NCI-H1436 (cell line): ENCODE results near the gene CAPN14.

Source experiments
- DNase-seq: peaks from one replicate; lab custom pipeline; 2025; lab: John Stamatoyannopoulos, UW

Gene CAPN14

DNA sequence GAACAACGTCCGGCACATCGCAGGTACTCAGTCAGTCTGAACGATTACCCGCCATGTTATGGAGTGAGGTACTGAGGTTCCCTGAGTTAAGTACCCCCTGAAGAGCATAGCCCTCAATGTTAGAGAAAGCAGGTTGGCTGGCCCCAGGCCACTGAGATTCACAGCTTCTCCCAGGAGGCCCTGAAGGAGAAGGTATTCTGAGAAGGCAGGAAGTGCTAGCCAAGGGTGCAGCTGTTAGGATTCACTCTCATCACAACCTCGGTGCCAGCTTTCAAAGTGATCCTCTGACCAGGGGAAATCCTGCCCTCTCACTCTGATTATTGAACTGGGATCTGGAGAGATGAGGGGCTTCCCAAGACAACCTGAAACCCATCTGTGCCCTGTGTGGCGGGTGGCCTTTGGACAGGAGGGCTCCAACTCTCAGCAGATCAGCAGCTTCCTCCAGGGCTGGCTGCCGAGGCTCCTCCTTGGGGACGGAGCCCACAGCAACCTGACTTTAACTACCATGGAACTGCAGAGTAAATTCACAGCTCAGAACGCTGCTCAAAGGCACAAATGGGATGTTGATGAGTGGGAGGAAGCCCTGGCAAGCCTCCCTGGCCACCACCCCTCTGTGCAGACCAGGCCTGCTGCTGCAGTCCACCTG is 24.4 kb upstream of the CAPN14 start:
- DNase-seq: no peak

DNA sequence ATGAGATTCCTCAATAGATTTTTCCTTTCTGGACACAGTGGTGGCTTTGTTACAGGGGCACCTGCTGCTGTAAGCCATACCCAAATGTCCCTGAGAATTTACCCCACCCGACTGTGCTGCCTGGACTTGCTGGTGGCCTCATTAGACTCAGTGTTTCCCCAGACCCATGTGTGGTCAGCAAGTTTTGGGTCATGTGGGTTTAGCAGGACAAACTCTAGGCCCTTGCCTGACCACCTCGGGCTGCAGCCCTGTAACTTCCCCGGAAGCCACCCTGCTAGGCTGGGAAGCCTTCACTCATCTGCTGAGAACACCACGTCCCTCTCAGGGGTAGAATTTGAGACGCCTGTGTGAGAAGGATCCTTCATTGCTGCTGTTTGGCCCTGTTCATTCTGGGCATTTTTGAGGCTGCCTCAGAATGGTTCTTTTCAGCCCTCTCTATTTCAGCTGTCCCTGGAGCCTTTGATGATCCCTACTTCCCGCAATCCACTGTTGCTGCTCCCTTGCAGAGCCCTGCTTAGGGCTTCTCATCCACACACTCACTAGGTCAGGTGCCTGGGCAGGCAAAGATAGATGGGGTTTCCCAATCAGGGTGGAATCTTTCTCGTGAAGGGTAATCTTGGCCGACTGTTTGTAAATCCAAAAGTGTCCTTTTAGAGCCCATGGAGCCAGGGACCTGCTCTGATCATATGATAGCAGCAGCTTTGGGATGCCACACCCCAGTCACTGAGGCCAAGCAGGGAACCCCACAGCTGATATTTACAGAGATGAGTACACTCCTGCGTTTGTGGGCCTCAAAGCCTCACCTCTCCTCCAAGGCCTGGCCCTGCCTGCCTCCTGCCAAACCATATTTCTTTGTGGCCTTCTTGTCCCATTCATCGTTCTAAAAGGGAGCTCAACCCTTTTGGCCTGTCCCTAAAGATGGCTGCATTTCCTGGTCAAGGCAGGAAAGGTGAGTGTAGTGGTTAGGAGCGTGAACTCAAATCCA is 23.4 kb upstream of the CAPN14 start:
- DNase-seq: no peak

DNA sequence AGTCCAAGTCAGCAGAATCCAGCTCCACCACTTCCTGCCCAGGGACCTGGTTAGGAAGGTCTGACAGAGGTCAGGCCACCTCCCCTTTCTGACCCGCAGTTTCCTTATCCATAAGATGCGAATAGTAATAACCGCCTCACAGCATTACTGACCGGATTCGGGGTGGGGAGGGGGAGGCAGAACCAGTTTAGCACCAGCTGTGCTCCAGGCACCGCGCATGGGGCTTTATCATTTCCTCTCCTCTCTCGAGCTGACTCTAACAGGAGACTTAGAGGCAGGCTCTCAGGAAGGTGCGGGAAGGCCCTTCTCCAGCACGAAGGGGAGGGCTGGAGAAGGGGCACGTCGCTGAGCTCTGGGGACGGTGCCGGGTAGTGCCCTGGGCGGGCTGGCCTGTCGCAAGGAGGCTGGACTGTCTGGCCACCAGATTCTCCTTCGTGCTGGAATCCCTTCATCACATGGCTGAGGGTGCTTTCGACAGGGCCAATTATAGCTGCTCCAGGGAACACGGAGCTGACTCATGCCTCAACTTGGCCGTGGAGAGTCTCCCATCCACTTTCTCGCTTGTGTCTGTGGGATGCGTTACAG is 22.4 kb upstream of the CAPN14 start:
- DNase-seq: no peak

DNA sequence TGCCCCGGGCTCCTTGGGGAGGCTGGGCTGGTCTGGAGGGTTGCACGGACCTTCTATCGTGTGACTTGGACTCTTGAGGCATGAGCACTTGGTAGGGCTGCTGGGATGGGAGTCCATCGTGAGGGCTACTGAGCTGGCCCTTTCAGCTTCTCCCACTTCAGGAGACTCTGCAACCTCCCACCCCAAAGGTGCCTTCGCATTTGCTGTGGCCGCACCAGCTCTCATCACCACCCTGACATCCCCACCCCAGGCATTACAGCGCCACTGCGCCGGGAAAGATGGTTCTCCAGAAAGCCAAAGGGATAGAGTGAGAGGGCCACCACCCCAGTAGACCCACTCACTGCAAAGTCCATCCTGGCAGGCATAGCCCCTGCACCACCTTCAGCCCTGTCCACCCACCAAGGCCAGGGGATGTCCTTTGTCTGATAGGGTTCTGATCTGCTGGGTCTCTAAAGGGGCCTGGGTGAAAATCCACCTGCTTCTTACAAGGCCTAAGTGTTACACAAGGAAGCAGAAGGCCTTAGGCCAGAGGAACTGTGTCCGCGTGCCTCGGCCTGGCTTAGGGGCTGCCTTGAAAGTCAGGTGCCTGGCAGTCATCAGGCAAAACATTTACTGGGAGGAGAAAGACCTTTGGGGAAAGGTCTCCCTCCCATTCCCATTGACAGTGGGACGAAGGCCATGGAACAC is 21.7 kb upstream of the CAPN14 start:
- DNase-seq: no peak

DNA sequence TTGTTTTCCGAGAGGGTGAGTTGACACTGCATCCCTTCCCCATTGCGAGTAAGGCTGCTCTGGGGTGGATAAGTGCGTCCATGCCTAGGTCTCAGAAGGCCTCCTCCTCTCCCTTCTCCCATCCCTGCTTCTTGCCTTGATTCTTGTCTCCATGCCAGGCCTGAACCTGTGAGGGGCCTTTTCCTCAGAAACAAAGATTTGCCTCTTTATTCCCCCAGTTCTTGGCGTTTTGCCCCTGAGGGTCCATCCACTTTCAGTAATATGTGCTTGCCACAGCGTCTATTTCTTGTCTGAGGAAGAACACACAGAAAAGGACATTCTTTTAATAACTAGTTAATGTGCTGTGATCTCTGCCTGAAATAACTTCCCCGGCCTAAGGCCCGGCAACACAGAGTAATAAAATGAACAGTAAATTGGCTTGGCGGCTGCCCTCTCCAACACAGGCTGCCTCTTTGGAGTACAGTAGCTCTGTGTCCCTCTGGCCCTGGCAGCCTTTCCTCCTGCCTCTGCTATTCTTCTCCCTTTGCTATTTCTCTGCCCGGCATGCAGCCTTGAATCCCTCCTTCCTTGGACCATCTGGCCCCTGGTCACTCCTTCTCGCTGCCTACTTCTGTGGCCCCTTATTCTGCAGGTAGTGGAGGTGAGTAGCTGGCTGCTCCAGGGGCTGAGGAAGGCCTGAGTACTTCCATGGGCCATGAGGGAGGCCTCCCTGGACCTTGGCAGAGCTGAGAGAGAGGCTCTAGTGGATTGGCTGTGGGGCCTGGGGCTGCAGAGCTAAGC is 21.0 kb upstream of the CAPN14 start:
- no peak for DNase-seq

DNA sequence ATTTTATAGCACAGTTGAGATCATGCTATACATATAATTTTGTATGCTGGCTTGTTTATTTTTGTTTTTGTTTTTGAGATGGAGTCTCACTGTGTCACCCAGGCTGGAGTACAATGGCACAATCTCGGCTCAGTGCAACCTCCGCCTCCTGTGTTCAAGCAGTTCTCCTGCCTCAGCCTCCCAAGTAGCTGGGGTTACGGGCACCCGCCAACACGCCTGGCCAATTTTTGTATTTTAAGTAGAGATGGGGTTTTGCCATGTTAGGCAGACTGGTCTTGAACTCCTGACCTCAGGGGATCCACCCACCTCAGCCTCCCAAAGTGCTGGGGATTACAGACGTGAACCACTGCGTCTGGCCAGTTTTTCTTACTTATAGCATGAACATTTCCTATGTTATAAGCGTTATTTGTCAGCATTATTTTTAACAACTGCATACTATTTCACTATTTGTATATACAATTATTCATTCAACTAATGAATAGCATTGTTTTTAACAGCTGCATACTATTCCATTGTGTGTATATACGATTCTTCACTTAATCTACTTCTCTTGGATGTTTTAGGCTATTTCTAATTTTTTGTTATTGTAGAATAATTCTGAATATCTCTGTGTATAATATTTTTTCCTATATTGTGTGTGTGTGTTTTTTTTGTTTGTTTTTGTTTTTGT is 20.2 kb upstream of the CAPN14 start:
- DNase-seq: no peak

DNA sequence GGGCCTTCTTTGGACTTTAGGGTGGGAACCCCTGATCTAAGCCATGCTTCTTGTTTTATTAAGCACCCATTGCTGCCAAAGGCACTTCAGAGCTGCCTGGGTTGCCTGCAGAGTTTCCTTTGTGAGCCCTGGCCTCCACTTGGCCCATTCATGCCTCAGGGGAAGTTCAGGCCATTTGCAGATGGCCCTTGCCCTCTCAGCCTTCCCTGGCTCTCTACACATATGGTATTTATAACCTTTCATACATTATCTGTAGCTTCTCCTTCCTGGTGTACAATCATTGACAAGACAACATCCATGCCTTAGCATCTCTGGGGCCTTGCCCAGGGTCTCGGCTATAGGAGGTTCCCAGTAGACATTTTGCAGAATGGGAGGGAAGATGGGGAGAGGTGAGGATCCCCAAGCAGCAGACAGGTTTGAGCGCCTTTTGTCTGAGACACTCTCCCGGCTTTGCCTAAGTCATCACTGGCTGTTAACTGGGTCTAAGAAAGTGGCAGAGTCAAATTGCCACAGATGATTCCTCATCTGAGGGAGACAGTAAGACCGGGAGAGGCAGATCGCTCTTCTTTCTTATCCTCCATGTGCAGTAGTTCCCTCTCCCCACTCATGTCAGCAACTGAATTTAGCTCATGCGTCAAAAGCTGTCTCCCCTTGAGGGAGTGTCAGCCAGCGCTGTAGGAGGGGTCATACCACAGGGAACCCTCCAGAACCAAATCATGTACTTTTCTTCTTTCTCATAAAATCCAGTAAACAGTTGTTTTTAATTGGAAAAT is 19.3 kb upstream of the CAPN14 start:
- no peak for DNase-seq

DNA sequence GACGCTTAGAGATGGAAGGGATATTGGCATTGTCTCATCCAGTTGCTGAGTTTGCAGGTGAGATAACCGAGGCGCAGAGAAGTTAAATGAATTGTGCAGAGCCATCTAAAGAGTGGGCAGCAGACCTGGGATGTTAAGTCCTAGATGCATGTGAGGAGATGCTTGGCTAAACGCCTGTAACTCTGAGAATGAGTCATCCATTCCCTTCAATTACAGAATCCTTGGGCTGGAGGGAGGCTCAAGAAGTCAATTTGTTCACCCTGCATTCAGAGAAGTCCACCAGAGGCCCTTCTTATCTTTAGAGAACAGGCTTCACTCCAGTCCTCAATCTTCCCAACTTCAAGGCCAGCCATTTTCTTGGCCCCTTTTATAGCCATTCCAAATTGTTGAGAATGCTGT is 18.2 kb upstream of the CAPN14 start:
- DNase-seq: no peak

DNA sequence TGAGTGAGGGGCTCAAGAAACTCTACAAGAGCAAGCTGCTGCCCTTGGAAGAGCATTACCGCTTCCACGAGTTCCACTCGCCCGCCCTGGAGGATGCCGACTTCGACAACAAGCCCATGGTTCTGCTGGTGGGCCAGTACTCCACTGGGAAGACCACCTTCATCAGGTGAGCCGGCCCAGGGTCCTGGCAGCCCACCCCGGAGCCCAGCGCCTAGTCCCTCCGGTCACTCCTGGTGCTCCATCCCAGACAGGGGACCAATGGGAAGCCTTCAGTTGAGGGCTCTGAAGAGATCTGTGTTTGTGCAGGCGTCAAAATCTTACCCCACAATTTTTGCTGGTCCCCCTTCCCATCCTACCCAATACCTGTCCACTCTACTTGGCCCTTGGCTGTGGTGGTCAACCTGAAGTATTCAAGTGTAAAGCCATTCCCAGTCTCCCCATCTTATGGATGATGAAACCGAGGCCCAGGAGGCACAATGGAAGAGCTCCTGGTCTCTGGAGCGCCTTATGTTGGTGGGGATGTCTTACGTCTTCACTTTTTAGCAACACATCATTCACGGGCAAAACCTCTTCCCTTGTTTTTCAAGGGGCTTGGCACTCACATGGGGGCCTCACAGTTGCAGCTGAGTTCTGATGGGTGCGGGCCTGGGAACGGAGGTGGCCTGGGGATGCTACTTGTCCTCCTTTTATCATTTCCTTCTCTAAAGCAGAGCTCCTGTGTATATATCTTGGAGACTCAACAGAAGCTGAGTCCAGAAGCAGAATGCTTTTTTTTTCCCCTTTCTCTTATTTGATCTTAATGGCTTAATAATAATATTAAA is 17.6 kb upstream of the CAPN14 start:
- DNase-seq: no peak

DNA sequence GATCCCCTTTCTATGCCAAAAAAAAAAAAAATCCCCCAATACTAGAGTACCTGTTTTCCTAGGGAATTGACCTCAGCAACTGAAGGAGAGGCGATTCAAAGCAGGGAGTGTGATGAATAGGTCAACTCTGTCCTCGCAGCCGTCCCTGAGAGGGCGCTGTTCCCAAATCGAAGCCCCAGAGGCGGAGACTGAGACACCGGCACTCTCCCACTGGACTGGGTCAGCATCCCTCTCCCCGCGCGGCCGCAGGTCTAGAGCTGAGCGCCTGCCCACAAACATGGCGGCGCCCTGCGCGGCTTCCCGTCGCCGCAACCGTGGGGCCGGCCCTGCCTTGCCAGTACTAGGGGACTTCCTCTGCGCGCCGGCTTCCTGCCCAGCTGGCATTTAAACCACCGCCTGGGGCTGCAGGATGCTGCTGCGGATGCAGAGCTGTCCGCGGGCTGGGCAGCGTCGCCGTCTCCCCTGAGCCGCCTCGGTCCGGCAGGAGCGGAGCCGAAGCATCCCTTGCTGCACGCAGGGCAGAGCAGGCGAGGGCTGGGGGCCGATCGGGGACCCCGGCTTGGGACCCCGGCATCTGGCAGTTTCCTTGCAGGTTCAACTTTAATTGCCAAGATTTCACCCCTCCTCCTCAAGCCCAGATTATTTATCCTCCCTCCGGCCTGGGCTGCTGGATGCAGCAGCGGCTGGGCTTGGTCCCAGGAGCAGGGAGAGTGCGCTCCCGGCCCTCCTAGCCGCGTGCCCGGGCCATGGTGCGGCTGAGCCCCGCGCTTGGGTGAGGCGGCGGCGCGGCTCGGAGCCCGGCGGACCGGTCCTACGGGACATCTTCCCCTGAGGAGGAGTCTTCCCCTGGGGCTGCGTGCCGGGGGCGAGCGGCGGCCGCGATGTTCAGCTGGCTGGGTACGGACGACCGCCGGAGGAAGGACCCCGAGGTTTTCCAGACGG is 16.7 kb upstream of the CAPN14 start, which contains the start of gene EHD3:
TSS of gene EHD3 (plus strand) at position 412 of the 942 bp plus-strand sequence. CDS start at position 882, 470 bp downstream.
- DNase-seq: peak; percentile 88

DNA sequence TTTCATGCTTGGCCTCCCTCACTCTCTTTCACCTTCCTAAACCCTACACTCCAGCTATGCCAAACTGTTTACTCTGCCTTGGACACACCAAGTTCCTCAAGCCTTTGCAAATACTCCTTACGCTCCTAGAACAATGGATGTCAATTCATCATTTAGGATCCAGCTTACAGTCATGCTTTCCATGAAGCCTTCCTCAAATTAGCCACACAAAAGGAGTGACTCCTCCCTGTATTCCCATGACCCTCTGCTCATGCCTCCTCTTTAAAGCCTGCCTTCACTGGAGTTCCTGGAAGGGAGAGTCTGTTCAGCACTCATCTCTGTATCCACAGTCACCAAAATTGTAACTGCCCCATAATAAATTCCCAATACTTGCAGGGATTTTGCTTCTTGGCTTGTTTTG is 15.9 kb upstream of the CAPN14 start:
- DNase-seq: no peak

DNA sequence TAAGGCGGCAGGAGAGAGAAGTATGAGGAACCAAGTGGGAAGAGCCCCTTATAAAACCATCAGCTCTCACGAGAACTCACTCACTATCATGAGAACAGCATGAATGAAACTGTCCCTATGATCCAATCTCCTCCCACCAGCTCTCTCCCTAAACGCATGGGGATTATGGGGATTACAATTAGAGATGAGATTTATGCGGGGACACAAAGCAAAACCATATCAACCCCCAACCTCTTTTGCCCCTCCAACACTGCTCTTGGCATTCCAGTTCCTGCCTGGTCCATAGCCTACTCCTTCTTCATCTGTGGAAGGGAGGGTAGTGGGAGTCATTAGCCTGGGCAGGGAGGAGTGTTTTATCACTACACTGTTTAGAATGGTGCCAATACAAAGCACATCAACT is 15.3 kb upstream of the CAPN14 start:
- no peak for DNase-seq

DNA sequence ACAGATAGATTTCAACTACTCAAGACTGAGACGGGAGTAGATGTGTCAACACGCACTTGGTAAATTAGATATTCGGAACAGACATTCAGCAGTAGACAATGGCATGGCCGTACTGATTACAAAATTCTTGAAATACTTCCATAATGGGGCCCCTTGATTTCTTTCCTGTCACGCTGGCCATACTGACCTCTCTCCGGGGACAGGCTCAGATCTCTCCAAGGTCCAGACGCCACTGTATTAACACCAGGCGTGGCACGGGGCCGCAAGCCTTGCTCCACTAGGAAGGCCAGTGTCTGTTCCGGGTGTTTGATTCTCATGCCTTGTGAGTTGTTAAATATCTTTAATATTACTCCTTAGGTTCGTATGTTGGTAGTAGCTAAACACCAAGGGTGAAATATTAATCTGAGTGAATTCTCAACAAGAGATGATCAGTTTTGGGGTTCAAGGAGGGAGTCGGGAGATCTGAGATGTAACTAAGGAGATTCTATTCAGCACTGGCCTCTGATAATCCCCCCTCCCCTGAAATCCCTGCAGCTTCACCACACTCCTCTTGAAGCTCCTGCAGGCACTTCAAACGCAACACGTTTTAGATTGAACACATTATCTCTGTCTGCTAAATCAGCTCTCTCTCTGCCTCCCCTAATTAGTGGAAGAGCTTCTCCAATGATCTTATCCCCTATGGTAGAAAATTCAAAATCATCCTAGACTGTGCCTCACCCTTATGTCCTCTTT is 14.4 kb upstream of the CAPN14 start:
- DNase-seq: no peak

DNA sequence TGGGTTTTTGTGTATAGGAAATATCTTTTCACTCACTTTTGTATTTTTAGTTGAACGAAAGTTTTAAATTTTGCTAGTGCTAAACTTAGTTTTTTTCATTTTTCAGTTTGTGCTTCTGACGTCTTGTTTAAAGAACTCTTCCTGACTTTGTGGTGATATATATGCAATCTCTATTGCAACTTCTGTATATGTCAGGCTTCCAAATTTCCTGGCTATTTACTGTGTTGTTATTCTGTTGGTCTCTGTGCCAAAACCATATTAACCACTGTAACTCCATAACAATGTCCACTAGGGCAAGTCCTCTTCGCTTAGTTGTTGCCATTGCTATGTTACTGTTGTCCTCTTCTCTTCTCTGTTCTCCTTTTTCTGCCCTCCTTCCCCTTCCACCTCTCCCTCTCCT is 13.4 kb upstream of the CAPN14 start:
- no peak for DNase-seq

DNA sequence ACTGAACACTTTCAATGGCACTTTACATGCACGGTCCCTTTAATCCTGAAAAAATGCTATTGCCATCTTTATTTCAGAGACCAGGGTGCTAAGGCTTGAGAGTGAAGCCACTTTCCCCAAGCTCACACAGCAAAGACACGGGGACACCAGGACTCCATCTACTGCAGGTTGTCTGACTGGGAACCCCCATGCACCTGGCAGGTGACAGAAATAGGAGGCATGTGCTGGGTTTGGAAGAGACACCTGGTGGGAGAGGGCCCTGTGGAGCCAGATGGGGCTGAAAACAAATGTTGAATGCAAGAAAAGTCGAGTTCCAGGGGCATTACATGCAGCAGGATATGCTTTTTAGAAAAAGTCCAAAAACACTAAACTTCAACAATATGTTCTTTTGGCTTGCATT is 11.4 kb upstream of the CAPN14 start:
- DNase-seq: no peak

DNA sequence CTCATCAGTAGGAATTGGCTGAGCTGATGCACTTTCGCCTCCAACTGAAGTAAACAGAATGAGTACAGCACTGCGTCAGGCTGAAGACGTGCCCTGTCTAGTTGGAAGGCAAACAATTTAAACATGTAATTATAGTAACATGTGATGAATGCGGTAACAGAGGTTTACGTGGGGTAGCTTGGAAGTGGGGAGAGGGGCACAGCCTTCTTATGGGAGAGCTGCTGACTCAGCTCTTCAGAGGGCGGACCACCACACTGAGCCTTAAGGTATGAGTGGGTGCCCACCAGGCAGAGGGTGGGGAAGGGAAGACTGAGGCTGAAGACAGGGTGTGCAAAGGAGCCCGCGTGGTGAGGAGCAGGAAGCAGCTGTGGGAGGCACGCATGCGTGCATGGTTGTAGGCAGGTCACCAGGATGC is 10.4 kb upstream of the CAPN14 start:
- peak; percentile 30 for DNase-seq

DNA sequence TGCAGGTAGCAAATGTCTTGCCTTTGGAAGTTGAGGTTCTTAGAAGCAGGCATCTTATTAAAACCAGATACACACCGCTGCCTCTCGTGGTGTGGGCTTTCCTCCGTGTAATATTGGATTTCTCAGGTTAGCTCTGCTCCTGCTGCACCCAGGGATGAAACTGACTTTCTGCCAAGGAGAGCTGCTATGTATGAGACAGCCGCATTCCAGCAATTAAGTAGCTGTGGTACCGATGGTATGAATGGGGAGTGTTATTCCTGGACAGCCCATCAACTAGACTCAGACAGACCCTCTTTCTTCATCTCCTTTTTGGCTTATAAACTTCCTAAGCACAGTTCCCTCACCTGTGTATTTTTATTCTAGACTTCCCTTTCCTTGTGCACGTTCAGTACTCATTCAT is 9.8 kb upstream of the CAPN14 start:
- DNase-seq: no peak
